GM19035 (cell line): ENCODE measurements around the gene ZNF142.
A peak's percentile ranks its signal among the peaks of the same experiment; 100 is the strongest.
"Not testable (repeated sequence)": the region's sequence is repeated elsewhere in the genome, so short reads cannot be mapped to it uniquely, and the experiment has no call there.

Experiments
- ATAC-seq: cut with Tn5 transposase; IDR thresholded peaks from one replicate; pipeline ENCODE4 v1.9.1; 2021; ENCODE audit not compliant: unreplicated experiment

The ZNF142 gene, protein sequence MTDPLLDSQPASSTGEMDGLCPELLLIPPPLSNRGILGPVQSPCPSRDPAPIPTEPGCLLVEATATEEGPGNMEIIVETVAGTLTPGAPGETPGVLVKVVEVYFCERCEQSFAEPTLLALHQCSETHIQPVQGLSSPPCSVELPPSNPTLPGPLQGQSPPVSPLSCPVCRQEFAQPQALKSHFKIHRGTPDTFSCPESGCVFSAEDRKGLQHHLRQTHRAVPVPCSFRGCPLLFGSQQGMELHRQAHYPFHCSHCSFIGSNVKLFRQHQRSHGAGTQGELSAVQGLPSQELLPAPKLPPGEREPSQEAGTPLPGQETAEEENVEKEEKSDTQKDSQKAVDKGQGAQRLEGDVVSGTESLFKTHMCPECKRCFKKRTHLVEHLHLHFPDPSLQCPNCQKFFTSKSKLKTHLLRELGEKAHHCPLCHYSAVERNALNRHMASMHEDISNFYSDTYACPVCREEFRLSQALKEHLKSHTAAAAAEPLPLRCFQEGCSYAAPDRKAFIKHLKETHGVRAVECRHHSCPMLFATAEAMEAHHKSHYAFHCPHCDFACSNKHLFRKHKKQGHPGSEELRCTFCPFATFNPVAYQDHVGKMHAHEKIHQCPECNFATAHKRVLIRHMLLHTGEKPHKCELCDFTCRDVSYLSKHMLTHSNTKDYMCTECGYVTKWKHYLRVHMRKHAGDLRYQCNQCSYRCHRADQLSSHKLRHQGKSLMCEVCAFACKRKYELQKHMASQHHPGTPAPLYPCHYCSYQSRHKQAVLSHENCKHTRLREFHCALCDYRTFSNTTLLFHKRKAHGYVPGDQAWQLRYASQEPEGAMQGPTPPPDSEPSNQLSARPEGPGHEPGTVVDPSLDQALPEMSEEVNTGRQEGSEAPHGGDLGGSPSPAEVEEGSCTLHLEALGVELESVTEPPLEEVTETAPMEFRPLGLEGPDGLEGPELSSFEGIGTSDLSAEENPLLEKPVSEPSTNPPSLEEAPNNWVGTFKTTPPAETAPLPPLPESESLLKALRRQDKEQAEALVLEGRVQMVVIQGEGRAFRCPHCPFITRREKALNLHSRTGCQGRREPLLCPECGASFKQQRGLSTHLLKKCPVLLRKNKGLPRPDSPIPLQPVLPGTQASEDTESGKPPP (N-terminal part only)

DNA sequence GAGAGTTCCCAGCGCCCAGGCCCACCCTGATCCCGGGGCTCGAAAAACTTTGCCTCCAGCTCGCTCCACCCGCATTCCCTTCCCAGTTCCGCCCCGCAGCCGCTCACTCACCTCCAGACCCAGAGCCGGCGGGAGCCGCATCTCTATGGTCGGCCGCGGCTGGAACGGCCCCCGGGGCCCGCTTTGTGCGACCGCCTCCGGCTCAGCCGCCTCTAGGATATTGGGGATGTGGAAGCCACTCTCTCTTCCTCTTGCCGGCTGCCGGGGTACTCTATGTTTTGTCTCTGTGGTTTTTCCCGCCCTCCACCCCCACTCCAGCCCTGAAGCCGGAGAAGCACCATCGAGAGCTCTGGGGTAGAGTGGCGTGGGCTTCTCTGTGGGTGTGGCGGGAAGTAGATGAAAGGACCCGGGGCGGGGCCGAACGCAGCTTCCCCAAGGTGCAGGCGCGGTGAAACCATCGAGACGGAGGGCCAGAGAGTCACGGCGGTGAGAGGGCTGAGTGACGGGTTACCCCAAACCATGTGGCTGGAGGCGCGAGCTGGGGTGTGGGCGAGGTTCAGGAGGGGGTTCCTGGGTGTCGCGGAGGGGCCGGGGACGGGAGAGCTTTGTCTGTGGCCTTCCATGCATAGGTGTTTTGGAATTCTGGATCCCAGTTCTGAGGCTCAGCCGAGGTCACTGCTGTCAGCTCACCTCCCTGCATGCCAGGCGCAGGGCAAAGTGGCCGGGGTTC, at the start of gene ZNF142, which contains the start of gene BCS1L:
Gene ZNF142 (minus strand): TSS at position 366 of the 730 bp plus-strand sequence. CDS start 3,194 bp downstream, outside the sequence.
Gene BCS1L (plus strand): TSS at position 426 of the 730 bp plus-strand sequence. CDS start 1,305 bp downstream, outside the sequence.
- peak; percentile 95 for ATAC-seq

DNA sequence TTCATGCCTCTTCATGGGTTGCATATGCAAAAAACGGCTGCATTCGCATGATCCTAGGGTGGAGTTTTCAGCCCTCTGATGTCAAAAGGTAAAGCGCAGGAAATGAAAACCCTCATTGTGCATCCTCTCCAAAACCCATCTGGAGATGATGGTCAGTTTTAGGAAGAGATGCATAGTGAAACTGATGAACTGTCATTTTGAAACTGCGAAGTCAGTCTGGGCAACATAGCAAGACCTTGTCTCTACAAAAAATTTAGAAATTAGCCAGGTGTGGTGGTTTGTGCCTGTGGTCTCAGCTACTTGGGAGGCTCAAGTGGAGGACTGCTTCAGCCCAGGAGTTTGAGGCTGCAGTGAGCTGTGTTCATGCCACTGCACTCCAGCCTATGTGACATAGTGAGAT, 48.7 kb upstream of the ZNF142 start:
- ATAC-seq, result no peak

DNA sequence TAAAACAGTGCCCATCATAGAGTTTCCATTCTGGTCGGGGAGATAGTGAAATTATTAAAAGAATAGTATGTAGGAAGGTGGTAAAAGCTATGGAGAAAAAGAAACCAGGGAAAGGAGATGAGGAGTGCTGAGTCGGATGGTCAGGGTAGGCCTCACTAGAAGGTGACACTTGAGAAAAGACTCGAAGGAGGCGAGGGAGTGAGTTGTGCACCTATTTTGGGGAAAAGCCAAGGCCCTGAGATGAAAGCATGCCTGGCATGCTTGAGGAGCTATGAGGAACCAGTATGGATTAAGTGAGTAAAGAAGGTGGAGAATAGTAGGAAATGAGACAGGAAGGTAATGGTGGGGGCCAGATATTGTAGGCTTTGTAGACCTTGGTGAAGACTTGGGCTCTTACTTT, 43.9 kb upstream of the ZNF142 start:
- ATAC-seq, result no peak

DNA sequence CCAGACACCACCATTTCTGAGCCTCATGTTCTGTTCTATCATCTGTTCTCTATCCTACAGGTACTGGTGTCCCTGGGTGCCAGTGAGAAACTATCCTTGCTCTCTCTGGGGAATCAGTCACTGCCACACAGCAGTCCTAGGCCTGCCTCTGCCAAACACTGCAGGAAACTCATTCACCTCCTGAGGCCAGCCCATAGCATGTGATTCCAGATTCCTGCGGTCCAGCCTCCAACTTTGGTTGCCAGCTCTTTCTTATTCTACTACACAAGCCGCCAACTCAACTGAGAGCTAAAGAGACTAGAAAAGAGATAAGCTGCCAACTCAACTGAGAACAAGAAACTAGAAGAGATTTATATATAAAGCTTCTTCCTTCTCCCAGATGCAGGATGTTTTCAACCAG, 42.4 kb upstream of the ZNF142 start:
- ATAC-seq, result no peak

DNA sequence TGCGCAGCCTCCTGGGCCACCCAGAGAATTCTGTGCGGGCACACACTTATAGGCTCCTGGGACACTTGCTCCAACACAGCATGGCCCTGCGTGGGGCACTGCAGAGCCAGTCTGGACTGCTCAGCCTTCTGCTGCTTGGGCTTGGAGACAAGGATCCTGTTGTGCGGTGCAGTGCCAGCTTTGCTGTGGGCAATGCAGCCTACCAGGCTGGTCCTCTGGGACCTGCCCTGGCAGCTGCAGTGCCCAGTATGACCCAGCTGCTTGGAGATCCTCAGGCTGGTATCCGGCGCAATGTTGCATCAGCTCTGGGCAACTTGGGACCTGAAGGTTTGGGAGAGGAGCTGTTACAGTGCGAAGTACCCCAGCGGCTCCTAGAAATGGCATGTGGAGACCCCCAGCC, 39.5 kb upstream of the ZNF142 start:
- no peak for ATAC-seq

DNA sequence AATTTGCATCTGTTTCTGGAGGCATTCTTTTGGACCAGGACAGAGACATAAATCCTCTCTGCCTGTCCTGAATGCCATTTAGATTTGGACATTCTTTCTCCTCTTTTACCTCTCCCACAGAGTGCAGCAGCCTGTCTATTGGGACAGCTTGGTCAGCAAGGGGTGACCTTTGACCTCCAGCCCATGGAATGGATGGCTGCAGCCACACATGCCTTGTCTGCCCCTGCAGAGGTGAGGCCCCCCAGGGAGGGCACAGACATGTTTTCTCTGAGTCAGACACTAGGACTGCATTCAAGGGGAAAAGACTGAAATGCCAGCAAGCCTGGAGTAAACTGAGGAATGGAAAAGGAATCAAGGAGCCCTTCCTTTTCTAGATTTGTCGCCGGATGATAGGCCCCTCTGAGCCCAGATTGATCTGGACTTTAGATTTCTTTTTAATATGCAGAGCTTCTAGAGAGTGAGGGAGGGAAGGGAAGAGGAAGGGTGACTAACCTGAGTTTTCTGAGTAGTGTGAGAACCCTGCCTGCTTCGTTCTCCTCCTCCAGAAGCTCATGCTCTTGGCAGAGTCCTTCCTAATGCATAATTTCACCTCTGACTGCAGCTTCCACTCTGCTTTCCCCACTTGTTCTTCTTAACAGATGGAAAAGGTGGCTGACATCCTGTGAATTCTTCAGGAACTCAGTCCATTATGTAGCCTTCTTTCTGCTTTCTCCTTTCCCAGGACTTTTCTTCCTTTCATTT, 35.2 kb upstream of the ZNF142 start:
- no peak for ATAC-seq

DNA sequence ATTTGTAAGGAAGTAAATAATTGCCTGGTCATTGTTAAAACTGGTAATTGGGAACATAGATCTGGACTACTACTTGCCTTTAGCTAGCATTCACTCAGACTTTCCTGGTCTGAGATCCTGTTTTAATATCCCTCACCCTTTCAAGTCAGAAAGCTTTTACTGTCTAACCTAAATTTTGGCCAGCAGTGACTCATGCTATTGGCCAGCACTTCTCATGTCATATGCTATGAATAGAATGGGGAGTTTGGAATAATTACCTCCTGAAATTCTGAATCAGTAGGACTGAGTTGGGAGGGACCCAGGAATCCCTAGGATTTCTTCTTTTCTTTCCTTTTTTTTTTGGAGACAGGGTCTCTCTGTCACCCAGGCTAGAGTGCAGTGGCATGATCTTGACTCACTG, 31.8 kb upstream of the ZNF142 start:
- ATAC-seq, result no peak

DNA sequence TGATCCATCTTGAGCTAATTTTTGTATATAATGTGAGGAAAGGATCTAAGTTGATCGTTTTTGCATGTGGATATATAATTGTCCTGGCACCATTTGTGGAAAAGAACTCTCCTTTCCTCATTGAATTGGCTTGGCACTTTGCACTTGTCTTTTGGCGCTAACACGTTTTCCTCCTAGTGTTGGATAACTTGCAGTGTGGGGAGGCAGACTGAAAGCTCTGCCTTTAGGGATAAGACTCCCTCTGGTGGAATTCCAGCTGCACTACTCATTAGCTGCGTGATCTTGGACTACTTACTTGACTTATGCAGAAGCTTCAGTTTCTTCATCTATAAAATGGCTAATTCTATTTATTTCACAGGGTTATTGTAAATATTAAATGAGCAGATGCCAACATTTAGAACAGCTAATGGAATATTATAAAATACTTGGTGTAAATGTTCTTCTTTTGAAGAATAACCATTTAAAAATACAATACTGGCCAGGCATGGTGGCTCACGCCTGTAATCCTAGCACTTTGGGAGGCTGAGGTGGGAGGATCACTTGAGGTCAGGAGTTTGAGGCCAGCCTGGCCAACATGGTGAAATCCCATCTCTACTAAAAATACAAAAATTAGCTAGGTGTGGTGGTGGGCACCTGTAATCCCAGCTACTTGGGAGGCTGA, 28.1 kb upstream of the ZNF142 start:
- ATAC-seq, result not testable (repeated sequence)

DNA sequence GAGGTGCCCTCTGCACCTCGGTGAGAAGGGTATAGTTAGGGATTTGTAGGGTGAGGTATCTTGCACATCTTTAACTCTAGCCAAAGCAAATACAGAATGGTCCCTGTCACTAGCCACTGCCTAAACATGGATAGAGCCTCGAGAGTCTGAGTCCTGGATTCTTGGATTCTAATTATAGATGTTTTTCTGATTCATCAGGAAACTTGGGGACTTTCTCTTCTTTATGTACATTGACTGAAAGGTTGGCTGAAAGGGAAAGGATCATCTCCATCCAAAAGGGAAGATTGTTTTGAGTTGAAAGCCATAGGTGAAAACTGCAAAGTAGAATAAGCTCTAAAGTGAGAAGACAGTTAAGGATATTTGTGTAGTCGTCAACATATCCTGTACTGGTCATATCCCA, 20.6 kb upstream of the ZNF142 start:
- no peak for ATAC-seq

DNA sequence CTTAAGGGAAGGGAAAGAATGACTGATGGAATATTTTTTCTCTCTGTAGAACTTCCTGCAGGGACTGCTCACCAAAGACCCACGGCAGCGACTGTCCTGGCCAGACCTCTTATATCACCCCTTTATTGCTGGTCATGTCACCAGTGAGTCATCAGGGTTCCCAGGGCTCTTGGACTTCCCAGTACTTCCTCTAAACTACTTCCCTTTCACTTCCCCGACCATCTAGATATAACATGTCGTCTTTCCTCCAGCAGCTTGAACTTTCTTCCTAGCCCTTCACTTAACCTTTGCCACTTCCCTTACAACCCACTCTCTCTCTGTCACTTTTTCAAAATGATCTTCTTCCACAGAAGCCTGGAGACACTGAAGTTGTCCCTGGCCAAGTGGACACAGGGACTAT, 19.7 kb upstream of the ZNF142 start:
- ATAC-seq, result no peak

DNA sequence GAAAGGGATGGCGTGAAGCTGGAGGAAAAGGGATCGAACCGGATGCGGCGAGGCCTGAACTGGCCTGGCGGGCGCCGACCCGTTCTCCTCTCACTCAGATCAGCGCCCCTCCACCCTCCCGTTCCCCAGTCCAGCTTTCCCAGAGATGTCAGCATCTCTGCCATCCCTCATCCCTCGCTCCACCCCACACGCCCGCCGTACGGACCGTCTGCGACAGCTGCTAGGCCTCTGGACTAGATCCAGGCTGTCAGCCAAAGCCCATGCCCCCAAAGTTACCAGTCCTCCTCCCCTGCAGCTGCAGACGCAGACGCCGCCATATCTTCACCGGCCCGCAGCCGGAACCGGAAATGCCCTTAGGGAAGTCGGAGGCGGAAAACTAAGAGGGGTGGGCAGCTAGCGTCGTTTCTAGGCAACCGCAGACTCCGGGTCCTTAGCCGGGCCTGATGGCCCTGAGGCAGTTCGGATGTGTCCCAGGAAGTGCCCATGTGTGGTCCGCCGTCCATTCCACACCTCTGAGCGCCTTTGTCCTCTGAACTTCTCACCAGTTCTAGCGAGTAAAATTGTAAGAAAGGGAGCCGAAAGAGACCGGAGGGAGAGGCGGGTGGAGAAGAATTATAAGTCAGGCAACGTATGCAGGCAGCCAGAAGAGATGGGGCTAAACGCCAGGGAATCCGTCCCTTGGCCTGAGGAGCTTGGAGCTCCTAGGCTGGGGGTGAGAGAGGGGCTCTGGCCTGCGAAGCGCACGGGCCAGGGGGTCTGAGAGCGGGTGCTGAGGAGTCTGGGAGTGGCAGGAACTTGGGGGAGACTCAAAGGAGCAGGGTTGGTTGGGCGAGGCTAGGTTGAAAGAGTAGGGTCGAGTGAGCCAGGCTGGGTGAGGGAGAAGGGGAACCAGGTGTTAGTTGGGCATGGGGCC, 12.5 kb upstream of the ZNF142 start, which contains the start of the genes RNF25 and STK36:
Gene RNF25 (minus strand): TSS at position 349 of the 913 bp plus-strand sequence. CDS start 32 bp downstream, at position 317.
Gene STK36 (plus strand): TSS at position 433 of the 913 bp plus-strand sequence. CDS start 744 bp downstream, outside the sequence.
- peak; percentile 94 for ATAC-seq

DNA sequence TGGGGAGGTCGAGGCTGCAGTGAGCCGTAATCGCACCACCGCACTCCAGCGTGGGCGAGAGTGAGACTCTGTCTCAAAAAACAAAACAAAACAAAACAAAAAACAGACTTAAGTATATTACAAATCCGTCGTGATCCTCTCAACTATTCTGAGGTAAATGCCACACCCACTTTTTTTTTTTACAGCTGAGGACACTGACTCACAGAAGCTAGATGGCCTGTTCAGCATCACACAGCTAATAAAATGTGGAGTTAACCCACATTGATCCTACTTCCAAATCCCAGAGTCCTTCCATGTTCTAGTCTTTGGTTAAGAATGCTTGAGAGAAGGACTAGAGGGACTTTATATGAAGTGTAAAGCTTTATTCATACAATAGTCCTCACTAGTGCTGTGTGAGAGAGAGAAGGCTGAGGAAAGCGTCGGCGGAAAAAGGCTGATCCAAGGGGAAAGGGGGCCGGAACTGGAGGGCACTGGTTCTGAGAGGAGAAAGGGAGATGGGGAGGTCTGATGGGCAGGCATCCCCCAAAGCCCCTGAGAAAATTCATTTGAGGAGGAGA, 11.8 kb upstream of the ZNF142 start:
- ATAC-seq, result peak; percentile 7

DNA sequence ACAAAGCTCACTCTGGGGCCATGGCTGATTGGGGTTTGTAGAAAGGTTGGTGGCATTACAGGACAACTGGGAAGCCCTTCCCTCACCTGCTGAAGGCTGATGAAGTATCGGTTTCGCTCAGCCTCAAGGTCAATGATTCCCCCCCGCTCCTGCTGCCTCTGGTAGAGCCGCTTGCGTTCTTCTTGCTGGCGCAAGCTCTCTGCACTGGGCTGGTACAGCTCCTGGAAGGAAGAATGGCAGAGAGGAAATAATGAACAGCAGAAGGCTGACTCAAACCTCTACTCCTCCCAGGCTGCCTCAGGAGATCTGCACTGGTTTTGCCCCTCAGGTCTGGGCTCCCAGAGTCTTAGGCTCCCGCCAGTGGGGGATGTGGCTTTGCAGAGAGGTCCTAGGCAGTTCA, 5.2 kb upstream of the ZNF142 start:
- no peak for ATAC-seq

DNA sequence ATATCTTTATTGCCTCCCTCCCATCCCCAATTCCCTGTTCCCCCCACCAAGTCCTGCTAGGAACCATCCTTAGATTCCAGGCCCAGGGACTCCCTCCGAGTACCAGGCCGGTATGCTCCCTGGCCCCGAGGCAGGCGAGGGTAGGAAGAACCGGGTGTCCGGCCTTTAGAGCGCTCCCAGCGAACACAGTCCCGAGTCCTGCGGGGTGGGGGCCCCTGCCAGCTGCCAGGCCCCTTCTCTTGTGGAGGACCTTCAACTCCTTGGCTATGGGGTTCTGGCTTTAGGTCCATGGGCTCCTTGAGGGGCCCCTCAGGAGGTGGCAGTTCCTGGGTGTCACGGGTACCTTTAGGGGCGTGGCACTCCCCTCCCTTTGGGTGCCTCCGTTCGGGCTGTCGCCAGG, 4.5 kb upstream of the ZNF142 start:
- ATAC-seq, result no peak

DNA sequence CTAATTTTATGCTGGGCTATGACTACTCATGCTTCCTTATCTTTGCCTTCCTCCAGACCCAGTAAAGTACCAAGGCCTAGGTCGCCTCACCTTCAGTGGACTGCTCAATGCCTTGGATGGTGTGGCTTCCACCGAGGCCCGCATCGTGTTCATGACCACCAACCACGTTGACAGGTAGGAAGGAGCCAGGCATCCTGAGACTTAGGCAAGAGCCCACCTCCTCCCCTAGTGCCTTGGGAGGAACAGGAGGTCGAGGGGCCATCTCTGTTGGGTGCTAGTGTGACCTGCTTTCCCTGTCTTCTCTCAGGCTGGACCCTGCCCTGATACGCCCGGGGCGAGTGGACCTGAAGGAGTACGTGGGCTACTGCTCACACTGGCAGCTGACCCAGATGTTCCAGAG, 3.4 kb upstream of the ZNF142 start:
- no peak for ATAC-seq

DNA sequence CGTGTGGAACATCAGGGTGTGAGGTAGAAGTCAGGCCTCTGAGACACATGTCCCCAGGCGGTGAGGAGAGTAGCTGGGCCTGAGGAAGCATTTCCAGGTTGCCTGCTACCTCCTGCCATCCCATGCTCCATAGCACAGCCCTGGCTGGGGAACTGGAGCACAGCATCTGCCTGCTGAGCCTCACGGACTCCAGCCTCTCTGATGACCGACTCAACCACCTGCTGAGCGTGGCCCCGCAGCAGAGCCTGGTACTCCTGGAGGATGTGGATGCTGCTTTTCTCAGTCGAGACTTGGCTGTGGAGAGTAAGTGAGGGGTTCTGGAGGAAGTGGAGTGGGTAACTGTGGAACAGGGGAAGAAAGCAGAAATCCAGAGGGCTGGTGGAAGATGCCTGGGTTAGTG, 3.0 kb upstream of the ZNF142 start:
- no peak for ATAC-seq

DNA sequence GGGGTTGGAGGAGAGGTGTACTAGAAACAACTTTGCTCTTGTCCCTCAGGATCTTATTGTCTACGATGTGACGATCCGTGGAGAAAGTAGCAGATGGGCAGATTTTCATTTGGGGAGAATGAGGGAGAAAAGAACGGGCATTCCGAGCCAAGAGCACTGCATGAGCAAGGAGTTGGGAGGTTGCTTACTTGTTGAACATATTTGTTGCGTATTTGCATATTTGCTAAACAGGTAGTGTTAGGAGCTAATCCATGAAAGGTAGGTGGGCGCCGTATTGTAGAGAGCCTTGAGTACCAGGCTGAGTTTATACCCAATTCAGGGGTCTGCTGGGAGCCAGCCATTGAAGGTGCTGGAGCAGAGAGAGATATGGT, 550 bp upstream of the ZNF142 start:
- ATAC-seq, result no peak
